ENCODE results near the gene WAPL. TPM values are rescaled to one million over a fixed set of nuclear protein-coding genes. Genes with fewer than 3 reads are reported as not detected.

The WAPL gene
- total and polyA plus RNA-seq, 9 of the 15 experiments (the other 6 are each of a cell fraction or from before 2014, with no cell fraction given), result 14.3 to 36.4 (median 25.3) TPM

GRCh38 chr10:86439544-86439943 lies 82.0 kb downstream of the WAPL start:
- no peak overlapping the region for H3K4me2 ChIP-seq (ENCODE audit: insufficient read depth, low read length)
- no TSS peak for BruUV-seq (replicated peaks)
- H3K4me3 ChIP-seq, result no peak overlapping the region
- ATAC-seq (no peak), FAIRE-seq (peak; percentile 42), DNase-seq (ENCODE audit: extremely low read depth in 1 of 4, low spot score in 3 of 4) (peak in 2 of 4 experiments; percentile 6 to 8)
- intact Hi-C loops (cut with micrococcal nuclease) (no loop called here), in situ Hi-C loops (cut with MboI) (no loop called here)
- H3K4me1 ChIP-seq (replicated peaks in 1 of 2; ENCODE audit: control insufficient read depth in 2 of 2, insufficient read depth in 2 of 2, low read length in 2 of 2), result no peaks in the 10 kb centered on the region
- H2AFZ ChIP-seq (ENCODE audit: low read depth, low read length), result no peak overlapping the region
- peaks cover 82% of the 10 kb centered on the region for H3K36me3 ChIP-seq (ENCODE audit: control insufficient read depth, insufficient read depth, low read length)
- TF ChIP-seq NCOA2 (IDR thresholded peaks at IDR 0.05; ENCODE audit: partially characterized antibody in 2 of 2) (no peak), NFIC (IDR thresholded peaks at IDR 0.05) (peak; percentile 73)
- no peaks in the 10 kb centered on the region for H3K79me2 ChIP-seq (ENCODE audit: control insufficient read depth, insufficient read depth, low read length)
- H3K9me1 ChIP-seq (ENCODE audit: control insufficient read depth, insufficient read depth, low read length), result no peaks in the 10 kb centered on the region
- ChIA-PET CTCF (ENCODE audit: low intra/inter-chr PET ratio) (no interaction called here), POLR2A (interaction anchor here (0.7 kb wide), 1 partner anchor 29 kb away, joined by 3 read pairs; no protein-coding TSS in a partner anchor)
- H3K27ac ChIP-seq (ENCODE audit: extremely low read depth, low read depth, low read length), result no peak overlapping the region
- no peaks in the 10 kb centered on the region for H4K20me1 ChIP-seq (replicated peaks; ENCODE audit: control insufficient read depth, insufficient read depth, low read length)
- no peaks in the 10 kb centered on the region for H3K9me3 ChIP-seq (replicated peaks; ENCODE audit: control insufficient read depth, insufficient read depth, low read depth, low read length)
- no peak overlapping the region for H3K9ac ChIP-seq (ENCODE audit: insufficient read depth in 1 of 2, low read depth in 2 of 2, low read length in 2 of 2)
- WGBS (ENCODE audit: insufficient coverage, low coverage, missing lambda C conversion rate), result 0% methylated on average over 1 of the region's 1 CpG
- H3K27me3 ChIP-seq (ENCODE audit: control insufficient read depth in 2 of 2, insufficient read depth in 2 of 2, low read length in 2 of 2), result no peaks in the 10 kb centered on the region

- Histone ChIP-seq H3K27ac (ENCODE audit: extremely low read depth, low read depth, low read length) (no peak overlapping the region), H3K4me1 (replicated peaks in 1 of 2; ENCODE audit: control insufficient read depth in 2 of 2, insufficient read depth in 2 of 2, low read length in 2 of 2) (no peaks in the 10 kb centered on the region), H3K79me2 (ENCODE audit: control insufficient read depth, insufficient read depth, low read length) (no peaks in the 10 kb centered on the region), H3K4me3 (no peak overlapping the region), H3K36me3 (ENCODE audit: control insufficient read depth, insufficient read depth, low read length) (peaks cover 69% of the 10 kb centered on the region), H4K20me1 (replicated peaks; ENCODE audit: control insufficient read depth, insufficient read depth, low read length) (no peaks in the 10 kb centered on the region), H3K9me3 (replicated peaks; ENCODE audit: control insufficient read depth, insufficient read depth, low read depth, low read length) (no peaks in the 10 kb centered on the region), H3K9me1 (ENCODE audit: control insufficient read depth, insufficient read depth, low read length) (no peaks in the 10 kb centered on the region), H2AFZ (ENCODE audit: low read depth, low read length) (no peak overlapping the region), H3K27me3 (ENCODE audit: control insufficient read depth in 2 of 2, insufficient read depth in 2 of 2, low read length in 2 of 2) (no peaks in the 10 kb centered on the region), H3K4me2 (ENCODE audit: insufficient read depth, low read length) (no peak overlapping the region), H3K9ac (ENCODE audit: insufficient read depth in 1 of 2, low read depth in 2 of 2, low read length in 2 of 2) (no peak overlapping the region)
- WGBS (ENCODE audit: insufficient coverage, low coverage, missing lambda C conversion rate), result 92% methylated on average over 8 of the region's 8 CpGs
- ChIA-PET CTCF (ENCODE audit: low intra/inter-chr PET ratio) (no interaction called here), POLR2A (no interaction called here)
- no peak for ATAC-seq
- BruUV-seq (replicated peaks), result no TSS peak
- no peak for DNase-seq (ENCODE audit: extremely low read depth in 1 of 4, low spot score in 3 of 4)
- intact Hi-C loops (cut with micrococcal nuclease) (no loop called here), in situ Hi-C loops (cut with MboI) (no loop called here)
- FAIRE-seq, result no peak
- TF ChIP-seq CTBP1 (IDR thresholded peaks at IDR 0.05; ENCODE audit: borderline replicate concordance) (no peak), ERF (CRISPR knock-in tag; IDR thresholded peaks at IDR 0.05) (no peak), CGGBP1 (CRISPR knock-in tag; IDR thresholded peaks at IDR 0.05) (no peak), ZNF23 (CRISPR knock-in tag; IDR thresholded peaks at IDR 0.05) (no peak), ZNF445 (CRISPR knock-in tag; IDR thresholded peaks at IDR 0.05; ENCODE audit: low read depth) (no peak), SMARCB1 (IDR thresholded peaks at IDR 0.05; ENCODE audit: insufficient read length, low read depth) (no peak), ZBTB1 (CRISPR knock-in tag; IDR thresholded peaks at IDR 0.05; ENCODE audit: borderline replicate concordance, low read depth) (no peak), ZNF395 (CRISPR knock-in tag; IDR thresholded peaks at IDR 0.05) (no peak), NKRF (IDR thresholded peaks at IDR 0.05; ENCODE audit: borderline replicate concordance) (no peak), SOX6 (IDR thresholded peaks at IDR 0.05) (no peak), RAD51 (IDR thresholded peaks at IDR 0.05; ENCODE audit: borderline replicate concordance, low read depth) (no peak)
Measured at GRCh38 chr10:86438091-86438749, 83.4 kb downstream of the WAPL start.

Data from K562 (cell line).